ENCODE results near the gene CAVIN4.
A peak's percentile ranks its signal among the peaks of the same experiment; 100 is the strongest.

The CAVIN4 gene

DNA sequence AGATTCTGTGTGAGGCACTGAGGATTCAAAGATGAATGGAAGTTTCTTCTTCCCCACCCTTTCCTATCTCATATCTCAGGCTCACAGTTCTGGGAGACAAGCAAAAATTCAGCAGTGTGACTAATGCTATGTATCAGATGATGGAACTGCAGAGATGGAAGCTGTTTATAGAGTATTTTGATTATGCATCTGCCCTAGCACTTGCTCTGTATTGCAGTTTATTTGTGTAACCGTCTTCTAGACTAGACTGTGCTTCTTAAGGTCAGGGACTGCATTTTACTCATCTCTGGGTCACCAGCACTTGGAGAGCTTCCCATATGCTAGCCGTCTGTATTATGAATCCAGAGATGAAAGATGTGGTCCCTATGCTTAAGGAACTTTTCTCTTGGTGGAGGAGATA lies 12.6 kb downstream of the CAVIN4 start:
- DNase-seq (ENCODE audit: low read depth, low spot score): no peak

DNA sequence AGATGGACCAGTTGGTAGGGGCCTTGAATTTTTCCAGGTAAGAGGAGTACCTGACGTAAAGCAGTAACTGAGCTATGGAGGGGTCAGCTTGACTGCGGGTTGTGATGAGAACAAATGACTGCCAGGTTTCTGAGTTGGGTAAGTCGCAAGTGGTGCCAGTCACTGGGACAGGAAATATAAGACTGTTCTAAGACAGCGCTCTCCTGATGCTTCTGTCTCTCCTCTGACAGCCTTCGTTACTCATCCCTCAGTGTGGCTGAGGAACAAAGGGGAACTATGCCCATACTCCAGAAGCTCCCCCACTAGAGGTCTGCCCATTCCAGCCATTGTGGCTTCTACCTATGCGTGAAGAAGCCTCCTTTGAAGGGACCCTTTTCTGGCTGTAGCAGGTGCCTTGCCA lies 13.3 kb downstream of the CAVIN4 start:
- no peak for DNase-seq (ENCODE audit: low read depth, low spot score)

DNA sequence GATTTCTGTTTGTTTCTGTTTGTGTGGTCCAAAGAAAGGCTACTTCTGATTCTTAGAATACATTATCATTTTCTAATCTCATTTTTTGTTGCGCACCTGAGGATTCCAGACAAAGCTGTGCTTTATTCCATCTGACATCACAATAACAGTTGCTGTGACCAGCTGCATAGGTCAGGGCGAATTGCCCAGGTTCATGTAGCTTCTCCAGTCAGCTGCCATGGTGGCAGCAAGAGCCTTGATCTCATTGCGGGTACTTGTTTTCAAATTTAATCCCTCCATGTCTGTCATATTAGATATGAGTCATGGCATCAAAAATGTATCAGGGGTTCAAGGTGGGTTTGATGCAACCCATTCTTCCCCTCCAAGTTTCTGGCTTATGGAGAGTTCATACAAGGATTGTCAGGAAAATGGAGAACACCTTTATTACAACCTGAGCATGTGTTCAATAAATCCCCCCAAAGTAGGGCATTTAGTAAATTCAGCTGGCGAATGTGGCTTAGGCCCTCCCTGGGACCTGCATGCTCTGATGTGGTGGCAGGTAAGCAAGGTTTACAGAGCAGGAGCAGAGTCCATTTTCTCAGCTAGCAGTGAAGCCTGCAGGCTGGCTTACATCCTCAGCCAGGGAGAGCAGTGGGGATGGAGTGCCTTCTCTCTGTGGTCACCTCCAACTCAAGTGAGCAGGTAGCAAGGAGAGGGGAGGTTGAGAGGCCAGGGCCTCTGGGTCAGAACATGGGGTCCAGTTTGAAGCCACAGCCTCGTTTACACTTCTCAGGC lies 13.9 kb downstream of the CAVIN4 start:
- DNase-seq (ENCODE audit: low read depth, low spot score): no peak

DNA sequence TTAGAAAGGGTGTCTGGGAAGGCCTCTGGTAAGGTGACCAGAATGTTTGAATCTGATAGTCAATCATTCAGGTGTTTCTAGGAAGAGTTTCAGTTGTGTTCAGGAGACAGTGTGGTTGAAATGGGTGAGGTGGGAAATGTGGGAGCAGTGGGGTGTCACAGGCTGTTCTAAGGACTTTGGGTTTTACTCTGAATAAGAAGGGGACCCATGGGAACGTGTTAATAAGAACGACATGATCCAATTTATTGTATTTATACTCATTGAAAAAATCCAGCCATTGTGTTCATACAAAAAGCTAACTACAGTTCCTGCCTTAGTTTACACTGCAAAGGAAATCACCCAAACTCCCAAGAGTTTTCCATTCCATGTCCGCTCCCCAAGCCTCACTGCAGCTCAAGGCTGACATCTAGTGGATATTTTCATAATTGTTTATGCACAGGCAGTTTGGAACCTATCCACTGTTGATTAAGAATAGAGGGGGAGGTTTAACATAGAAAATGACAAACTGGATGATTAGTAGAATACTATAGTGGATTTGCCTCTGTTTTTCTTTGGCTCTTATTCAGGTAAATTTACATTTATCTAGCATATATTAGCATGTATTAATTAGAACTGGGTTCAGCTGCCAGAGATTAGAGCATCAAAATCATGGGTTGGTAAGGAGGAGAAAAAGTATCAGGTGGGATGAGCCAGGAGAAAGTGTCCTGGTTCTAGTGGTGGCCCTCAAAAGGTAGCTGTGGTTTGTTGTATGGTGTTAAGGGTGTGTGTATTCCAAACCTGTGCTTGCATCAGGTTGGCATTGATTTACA lies 17.7 kb downstream of the CAVIN4 start:
- DNase-seq (ENCODE audit: low read depth, low spot score): peak; percentile 47

DNA sequence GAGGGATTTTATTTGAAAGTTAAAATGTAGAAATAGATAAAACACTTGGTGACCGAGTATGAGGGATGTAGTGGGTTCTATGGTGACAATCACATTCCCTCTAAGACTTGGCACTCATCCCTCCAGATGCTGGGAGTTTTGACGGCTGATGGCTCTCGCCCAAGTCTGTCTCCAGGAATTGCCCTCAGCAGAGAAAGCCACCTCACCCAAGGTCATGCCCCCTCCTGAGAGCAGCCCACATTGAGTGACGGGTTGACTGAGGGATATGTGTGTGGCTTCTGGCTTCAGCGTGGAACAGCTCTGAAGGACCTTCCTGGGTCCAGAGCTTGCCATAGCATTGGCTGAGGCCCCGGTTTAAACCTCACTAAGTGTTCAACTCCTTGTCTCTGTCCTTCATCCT lies 19.4 kb downstream of the CAVIN4 start:
- DNase-seq (ENCODE audit: low read depth, low spot score): no peak

DNA sequence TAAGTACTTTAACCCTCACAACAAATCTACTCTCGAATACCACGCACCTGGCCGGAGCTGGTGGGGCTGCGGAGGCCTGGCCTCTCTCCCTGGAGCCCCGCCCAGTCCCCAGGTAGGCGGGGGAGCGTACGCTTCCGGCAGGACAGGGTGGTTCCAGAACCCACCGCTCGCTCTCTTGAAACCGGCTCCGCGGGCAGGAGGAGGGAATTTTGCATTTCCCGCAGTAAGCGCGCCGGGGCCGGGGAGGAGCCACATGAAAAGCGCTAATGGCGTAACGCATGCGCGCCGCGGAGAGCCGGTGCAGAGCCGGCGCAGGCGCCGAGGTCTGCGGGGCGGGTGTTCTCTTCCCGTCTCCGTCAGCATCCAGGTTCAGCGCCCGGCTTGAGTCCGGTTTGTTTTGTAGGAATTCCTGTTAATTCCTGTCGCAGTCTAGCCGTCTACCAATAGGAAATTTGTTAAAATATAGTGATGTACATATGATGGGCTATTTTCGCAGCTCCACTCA lies 20.8 kb downstream of the CAVIN4 start:
- no peak for DNase-seq (ENCODE audit: low read depth, low spot score)

DNA sequence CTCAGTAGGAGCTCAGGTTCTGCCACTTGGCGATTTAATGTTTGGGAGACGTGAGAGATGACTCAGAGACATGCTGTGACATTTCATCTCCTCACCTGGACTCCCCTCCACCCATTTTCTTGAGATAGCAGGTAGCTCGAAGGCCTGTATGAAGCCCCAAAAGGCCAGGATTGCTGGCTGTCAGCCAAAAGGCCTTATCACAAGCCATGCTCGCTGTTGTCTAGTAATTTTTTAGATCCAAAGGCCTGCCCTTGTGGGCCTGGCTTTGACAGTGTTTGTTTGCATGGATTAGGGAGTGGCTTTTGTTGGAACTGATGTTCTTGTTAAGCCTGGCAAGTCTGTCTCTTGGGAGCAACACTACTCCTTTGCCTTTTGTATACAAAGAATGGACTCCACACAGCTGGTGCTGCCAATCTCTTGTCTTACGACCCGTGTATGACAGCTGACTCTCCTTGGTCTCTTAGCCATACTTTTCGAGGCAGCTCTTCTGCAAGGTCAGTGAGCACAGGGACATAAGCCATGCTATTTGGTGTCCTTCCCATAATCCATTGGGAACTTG lies 22.7 kb downstream of the CAVIN4 start:
- no peak for DNase-seq (ENCODE audit: low read depth, low spot score)

DNA sequence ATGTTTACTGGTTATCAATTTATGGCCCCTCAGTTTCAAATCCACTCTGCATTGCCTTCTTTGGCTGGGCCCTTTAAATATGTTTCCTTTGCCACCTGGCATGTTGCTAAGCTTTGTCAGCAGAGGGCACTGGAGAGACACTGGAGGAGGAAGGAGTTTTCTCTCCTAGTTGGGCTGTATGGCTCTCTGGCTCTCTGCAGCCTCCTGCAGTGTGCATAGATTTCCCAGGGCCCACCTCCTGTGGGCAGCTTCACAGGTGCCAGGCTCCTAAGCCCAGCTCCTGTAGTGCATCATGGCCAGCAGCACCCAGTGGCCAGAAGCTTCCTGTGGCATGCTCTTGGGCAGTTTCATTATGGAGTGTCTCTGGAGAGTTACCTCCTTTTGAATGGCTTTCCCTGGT lies 23.3 kb downstream of the CAVIN4 start:
- no peak for DNase-seq (ENCODE audit: low read depth, low spot score)

DNA sequence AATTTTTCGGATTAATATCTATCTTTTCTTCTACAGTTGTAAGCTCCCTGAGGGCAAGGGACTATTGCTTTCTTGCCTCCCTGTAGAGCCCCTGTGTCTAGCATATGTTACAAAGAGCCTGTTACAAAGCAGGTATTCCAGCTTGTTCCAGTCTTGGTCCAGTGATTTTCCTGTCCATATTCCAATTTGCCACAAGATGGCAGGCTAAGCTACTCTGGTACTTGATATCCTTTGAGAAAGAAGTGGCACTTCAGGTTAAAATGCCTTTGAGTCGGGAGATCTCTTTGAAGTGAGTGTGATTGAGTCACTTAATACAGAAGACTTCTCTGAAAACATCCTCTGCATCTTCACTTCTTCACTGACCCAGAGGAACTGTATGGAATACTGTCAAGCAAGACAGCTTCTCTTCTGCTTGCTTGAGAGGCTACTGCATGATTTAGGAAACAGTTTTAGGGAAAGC lies 24.5 kb downstream of the CAVIN4 start:
- no peak for DNase-seq (ENCODE audit: low read depth, low spot score)

DNA sequence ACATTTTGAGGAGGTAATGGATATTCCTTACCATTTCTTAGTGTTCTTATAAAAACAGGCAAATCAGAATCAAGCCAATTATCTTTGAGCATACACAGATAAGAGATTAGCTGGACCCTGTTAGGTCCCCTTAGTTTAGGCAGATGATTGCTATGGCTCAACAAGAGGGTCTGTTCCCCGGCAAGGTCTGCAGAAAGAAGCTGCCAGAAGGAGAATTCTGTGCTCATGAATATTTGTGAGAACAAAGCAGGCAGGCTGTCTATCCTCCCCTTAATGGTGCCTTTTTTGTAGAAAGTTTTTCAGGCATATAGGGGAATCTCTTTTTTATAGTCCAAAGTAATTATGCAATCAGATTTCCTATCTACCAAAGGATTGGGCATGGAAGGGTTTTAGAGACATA lies 27.5 kb downstream of the CAVIN4 start:
- DNase-seq (ENCODE audit: low read depth, low spot score): no peak

DNA sequence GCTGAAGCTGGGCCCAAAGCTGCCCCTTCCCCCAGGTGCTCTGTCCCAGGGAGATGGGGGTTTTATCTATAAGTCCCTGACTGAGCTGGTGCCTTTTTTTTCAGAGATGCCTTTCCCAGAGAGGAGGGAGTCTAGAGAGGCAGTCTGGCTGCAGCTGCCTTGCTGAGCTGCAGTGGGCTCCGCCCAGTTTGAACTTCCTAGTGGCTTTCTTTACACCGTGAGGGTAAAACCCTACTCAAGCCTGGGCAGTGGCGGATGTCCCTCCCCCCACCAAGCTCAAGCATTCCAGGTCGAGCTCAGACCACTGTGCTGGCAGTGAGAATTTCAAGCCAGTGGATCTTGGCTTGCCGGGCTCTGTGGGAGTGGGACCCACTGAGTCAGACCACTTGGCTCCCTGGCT lies 41.3 kb downstream of the CAVIN4 start:
- no peak for DNase-seq (ENCODE audit: low read depth, low spot score)

DNA sequence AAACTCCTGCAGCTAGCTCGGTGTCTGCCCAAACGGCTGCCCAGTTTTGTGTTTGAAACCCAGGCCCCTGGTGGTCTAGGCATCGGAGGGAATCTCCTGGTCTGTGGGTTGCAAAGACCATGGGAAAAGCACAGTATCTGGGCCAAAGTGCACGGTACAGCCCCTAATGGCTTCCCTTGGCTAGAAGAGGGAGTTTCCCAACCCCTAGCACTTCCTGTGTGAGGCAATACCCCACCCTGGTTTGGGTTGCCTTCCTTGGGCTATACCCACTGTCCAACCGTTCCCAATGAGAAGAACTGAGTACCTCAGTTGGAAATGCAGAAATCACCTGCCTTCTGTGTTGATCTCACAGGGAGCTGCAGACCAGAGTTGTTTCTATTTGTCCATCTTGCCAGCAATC lies 41.8 kb downstream of the CAVIN4 start:
- no peak for DNase-seq (ENCODE audit: low read depth, low spot score)

DNA sequence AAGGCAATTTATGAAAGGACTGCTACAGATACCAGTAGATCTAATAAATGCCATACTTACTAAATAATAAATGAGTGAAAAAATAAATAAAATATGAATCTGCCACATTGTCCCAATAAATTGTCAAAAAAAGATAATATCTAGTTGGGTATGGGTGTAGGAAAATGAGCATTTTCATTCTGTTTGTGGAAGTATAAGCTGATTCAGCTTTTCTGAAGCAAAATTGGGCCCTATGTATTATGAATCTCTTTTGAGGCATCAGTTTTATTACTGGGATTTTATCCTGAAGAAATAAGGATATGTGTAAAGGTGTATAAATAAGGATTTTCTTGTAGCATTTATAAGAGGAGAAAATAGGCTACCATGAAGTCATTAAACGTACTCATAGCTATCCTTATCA lies 46.1 kb downstream of the CAVIN4 start:
- DNase-seq (ENCODE audit: low read depth, low spot score): no peak

DNA sequence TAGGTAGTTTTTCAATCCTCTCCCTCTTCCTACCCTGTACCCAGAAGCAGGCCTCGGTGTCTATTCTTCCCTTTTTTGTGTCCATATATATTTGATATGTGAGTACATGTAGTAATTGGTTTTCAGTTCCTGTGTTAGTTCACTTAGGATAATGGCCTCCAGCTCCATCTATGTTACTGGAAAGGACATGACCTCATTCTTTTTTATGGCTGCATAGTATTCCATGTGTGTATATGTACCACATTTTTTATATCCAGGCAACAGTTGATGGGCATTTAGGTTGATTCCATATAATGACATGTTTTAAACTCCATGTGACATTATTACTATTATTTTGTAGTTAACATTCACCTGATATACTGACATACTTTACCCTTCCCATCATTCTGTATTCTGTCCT lies 49.1 kb downstream of the CAVIN4 start:
- no peak for DNase-seq (ENCODE audit: low read depth, low spot score)

DNA sequence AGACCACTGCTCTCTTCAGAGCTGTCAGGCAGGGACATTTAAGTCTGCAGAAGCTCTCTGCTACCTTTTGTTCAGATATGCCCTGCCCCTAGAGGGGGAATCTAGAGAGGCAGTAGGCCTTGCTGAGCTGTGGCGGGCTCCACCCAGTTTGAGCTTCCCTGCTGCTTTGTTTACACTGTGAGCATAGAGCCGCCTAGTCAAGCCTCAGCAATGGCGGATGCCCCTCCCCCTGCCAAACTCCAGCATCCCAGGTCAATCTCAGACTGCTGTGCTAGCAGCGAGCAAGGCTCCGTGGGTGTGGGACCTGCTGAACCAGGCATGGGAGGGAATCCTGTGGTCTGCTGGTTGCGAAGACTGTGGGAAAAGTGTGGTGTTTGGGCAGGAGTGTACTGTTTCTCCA lies 59.9 kb downstream of the CAVIN4 start:
- DNase-seq (ENCODE audit: low read depth, low spot score): no peak
